Left kidney (tissue), 2 donors: Measurements from ENCODE around the gene TAS1R2. TPM values are rescaled to one million over a fixed set of nuclear protein-coding genes. Genes with fewer than 3 reads are reported as not detected.
"Not testable (repeated sequence)": the region's sequence is repeated elsewhere in the genome, so short reads cannot be mapped to it uniquely, and the experiment has no call there.

ENCODE experiments used
- DNase-seq: peaks from one replicate; pipeline ENCODE4 v3.0.0-alpha.2; 2013
- polyA plus RNA-seq: library from polyadenylated mRNA; unstranded; fragments of 120-200 nt; gene quantifications from one replicate; pipeline ENCODE4 v1.2.1, GENCODE V29; 2013; ENCODE audit not compliant: insufficient read length

Gene TAS1R2
- polyA plus RNA-seq, 1 donor: not detected

DNA sequence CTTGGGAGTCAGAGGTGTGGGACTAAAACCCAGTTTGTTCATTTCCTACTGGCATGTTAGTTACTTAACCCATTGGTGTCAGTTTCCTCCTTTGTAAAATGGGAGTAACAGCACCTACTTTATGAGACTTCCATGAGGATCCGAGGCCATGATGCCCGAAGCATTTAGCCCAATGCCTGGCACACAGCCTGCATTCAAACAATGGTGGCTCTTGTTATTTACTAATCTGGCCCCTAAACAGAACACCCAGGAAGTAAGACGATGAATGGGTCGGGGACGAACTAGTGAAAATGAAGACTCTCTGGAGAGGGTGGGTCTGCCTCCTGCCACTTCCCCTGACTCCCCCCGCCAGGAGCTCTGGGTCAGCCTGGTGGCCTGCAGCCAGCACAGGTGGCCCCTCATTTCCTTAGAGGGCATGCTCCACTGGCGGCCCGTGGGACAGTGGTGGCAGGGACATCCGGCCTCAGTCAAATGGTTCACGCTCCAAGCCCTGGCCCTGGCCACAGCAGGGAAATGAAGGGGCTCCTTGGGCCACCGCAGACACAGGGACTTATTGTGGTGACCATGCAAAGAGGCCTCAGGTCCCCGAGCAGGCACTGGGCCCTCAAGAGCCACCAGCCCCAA is 9.5 kb upstream of the TAS1R2 start:
- DNase-seq: no peak

DNA sequence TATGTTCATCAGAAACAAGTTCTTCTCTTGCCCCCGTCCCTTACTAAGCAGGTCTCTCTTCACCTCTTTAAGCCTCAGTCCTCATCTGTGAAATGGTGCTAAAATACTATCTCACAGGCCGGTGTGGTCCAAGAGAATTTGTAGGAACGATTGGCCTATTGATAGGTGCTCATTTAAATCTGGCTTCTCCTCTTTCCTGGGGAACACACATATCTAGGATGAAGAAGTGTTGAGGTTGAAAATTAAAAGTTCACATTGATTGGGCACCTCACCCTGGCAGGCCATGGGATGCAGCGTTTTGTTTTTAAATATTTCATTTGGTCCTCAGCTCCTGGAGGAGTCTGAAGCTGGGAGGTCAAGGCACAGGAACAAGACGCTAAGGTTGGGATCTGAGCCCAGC is 8.9 kb upstream of the TAS1R2 start:
- no peak for DNase-seq

DNA sequence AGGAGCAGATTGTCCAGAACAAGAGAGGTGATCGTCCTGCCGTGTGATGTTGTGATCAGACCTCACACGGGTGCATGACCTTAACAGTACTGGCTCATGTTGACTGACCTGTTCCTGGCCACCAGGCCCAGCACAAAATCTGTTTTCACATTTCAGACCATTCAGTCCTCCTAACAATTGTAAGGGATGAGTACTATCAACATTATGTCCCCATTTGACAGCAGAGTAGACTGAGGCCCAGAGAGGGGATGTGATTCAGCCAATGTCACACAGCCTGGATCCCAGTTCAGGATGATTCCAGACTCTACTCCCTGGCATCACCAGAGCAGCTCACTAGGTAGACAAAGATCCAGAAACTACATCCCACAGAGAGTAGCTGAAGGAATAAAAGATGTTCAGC is 7.4 kb upstream of the TAS1R2 start:
- DNase-seq: no peak

DNA sequence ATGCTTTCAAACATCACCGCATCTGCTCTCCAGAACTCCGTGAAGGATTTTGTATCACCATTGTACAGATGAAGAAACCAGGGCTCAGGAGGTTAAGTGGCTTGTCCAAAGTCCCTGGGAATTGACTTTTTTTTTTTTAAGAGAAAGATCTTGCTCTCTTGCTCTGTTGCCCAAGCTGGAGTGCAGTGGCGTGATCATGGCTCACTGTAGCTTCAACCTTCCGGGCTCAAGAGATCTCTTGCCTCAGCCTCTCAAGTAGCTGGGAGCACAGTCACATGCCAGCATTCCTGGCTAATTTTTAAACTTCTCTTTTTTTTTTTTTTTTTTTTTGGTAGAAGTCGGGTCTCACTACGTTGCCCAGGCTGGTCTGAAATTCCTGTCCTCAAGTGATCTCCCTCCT is 6.9 kb upstream of the TAS1R2 start:
- no peak for DNase-seq

DNA sequence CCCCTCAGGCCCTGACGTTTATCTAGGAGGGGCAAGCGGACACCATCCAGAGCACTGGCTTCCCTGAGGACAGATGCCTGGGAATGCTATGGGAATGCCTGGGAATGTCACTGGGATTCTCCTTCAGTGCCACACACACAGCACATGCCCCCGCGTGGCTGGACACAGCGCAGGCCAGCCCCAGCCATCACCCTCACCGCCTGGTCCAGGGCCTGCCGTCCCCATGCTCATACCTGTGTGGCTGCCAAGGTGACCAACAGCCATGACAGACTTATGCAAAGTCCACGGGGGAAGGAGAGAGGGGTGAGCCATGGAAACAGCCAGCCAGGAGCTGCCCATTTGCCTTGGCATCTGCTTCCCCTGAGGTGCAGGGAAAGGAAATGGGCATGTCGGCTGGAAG is 5.7 kb upstream of the TAS1R2 start:
- DNase-seq: no peak

DNA sequence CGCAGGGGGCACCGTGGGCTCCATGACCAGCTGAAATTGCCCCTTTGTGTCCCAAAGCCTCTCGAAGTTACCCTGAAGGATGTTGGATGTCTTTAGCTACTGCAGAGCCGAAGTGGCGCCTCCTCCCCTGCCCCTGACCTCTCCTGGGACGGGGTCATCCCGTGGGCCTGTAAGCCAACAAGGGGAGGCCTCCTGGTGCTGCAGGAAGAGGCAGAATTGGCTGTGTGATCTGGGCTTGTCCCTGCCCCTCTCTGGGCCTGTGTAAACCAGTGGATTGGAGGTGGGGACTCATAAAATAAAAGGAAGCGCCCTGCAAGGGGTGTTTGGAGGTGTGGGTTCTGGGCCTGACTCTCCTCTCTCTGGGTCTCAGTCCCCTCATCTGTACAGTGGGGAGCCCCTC is 2.1 kb upstream of the TAS1R2 start:
- no peak for DNase-seq

DNA sequence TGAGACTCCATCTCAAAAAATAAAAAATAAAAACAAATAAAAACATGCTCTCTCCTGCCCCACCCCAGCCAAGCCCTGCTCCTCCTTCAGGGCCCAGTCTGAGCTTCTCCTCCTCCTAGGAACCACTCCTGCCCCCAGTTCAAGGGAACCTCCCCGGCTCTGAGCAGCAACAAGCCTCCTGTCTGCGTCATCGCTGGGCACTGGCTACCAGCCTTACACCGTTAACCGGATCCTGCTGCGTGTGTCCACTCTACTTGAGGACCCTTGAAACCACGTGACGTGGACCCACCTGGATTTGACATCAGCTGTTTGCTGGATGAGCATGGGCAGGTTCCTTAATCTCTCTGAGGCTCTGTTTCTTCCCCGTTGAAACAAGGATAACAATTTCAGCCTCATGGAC is 1.6 kb upstream of the TAS1R2 start:
- DNase-seq: no peak

DNA sequence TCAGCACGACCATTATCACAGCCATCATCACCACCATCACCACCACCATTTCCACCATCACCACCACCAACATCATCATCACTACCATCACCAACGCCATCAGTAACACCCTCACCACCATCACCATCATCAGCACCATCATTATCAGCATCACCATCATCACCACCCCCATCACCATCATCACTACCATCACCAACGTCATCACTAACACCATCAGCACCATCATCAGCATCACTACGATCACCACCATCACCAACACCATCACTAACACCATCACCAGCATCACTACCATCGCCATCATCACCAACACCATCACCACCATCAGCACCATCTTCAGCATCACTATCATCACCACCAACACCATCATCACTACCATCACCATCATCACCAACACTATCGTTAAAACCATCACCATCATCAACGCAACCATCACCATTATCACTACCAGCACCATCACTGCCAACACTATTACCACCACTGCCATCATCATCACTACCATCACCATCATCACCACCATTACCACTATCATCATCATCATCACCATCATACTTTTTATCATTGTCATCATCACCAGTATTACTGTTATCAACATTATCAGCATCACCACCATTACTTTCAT is 1.3 kb downstream of the TAS1R2 start:
- DNase-seq: no peak

DNA sequence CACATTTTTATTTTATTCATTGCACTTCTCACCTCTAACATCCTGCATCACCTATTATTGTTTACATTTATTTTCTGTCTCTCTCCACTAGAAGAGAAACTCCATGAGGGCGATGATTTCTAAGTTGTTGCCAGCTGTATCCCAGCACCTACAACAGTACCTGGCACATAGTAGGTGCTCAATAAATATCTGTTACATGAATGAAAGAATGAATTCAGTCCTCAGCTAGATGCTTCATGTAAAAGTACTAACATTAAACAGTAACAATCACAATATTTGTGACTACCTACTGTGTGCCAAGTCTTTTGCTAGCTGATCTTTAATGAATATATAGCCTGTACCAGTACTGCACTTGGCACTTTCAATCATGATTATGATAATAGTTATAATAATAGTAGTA is 3.0 kb downstream of the TAS1R2 start:
- DNase-seq: no peak

DNA sequence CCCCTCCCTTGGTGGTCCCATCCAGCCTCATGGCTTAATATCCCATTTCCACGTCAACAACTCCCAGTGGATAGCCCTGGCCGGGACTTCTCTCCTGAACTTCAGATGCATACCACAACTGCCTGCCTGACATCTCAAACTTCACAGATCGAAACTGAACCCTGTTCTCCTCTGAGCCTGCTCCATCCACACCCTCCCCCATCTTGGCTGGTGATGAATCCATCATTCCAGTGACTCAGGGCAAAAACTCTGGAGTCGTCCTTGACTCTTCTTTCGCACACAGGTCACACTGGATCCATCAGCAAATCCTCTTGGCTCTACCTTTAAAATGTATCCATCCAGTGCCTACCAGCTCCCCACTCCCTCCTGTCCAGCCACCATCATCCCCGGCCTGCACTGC is 3.9 kb downstream of the TAS1R2 start:
- no peak for DNase-seq

DNA sequence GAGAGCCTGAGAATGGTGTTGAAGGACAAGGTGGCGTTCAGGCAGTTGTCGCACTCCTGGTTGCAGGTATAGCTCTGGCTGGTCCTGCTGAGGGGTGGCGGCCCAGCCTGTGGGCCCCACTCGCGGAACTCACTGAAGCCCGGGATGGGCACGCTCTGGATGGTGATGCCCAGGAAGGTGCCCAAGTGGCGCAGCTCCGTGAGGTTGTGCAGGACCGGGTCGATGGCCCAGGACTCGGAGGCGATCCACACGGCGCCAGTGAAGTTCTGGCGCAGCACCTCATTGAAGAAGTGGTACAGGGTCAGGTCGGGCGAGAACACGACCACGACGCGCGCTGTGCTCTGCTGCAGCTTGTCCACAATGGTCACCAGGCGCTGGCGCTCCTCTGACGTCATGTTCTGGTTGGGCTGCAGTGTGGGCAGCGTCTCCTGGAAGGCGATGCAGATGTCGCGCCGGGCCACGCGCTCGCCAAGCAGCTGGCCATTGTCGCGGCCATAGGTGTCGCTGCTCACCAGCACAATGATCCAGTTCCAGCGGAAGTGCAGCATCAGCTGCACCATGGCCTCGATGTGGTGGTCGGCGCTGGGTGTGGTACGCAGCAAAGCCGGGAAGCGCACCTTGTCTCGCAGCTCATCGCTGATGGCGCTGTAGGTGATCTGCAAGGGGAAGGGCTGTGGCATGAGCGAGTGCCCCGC is 5.0 kb downstream of the TAS1R2 start:
- no peak for DNase-seq

DNA sequence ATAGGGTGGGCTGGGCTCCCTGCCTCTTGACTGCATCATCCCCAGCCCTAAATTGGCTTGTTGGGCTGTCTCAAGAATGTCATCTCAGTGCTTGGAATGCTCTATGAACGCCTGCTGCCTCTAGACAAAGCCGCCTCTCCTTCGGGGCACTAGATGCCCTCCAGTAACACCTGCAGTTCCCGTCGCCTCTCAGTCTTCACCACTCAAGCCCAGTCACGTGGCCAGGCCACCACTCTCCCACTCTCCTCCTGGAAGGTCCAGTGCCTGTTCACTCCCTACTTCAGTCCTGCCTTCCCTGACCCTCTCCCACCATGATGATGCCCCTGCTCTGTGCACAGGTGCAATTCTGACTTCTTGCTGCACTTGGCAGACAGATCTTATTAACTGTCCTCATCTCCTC is 7.0 kb downstream of the TAS1R2 start:
- no peak for DNase-seq

DNA sequence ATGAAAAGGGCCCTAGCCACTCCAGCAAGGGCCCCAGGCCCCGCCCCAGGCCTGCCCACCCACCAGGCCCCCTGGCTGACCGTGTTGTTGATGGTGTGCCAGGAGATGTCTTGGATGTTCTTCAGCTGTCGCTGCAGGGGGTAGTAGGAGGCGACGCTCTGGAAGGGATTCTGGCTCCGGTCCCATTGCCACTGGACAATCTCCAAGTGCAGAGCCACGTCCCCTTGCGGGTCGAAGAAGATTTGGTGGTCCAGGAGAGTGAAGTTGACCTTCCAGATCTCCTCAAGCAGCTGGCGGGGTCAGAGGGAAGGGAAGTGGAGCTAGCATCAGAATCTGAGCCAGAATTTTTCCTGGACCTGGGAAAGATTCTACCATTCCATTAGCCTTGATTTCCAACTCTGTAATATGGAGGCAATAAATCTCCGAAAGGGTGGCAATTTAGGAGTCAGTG is 10.2 kb downstream of the TAS1R2 start:
- peak; percentile 43 for DNase-seq

DNA sequence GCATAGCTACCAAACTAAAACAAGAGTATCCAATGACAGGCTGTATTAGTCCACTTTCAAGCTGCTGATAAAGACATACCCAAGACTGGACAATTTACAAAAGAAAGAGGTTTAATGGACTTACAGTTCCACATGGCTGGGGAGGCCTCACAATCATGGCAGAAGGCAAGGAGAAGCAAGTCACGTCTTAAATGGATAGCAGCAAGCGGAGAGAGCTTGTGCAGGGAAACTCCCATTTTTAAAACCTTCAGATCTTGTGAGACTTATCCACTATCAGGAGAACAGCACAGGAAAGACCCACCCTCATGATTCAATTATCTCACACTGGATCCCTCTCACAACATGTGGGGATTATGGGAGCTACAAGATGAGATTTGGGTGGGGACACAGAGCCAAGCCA is 11.7 kb downstream of the TAS1R2 start:
- not testable (repeated sequence) for DNase-seq

DNA sequence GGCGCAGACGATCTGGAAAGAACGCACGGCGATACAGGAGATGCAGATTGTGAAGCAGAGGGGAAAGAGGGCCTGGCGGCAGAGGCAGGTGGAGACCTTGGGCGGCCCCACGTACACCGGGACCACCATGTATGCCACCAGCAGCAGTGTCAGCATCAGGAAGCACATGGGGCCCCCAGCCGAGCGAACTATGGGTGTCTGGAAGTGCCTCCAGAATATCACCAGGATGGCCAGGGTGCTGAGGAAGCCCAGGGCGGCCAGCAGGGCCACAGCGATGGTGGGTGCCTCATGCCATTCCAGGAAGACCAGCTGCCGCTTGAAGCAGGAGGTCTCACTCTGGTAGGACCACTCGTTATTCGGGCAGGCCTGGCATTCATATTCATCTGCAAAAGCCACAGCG is 19.3 kb downstream of the TAS1R2 start:
- no peak for DNase-seq

DNA sequence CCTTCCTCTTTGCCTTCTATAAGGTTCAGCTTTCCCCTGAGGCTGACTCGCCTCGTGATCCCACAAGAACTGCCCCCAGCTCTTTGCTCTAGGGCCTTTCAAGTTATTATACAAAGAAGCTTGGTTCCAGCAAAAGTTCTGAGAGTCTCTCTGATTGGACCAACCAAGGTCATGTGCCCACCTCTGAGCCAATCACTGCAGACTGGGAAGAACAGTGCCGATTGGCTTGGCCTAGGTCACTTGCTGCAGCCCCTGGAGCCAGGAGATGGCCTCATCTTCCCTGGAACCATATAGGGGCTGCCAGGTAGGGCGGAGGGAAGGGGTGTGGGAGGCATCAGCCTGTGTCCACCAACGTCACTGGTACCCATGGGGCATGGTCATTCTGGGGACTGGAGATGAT is 22.8 kb downstream of the TAS1R2 start:
- no peak for DNase-seq

DNA sequence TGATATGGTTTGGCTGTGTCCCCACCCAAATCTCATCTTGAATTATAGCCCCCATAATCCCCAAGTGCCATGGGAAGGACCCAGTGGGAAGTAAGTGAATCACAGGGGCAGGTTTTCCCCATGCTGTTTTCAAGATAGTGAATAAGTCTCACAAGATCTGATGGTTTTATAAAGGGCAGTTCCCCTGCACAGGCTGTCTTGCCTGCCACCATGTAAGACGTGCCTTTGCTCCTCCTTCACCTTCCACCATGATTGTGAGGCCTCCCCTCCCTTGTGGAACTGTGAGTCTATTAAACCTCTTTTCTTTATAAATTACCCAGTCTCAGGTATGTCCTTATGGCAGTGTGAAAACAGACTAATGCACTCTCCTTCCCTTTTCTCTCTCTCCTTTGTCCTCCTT is 27.1 kb downstream of the TAS1R2 start:
- DNase-seq: not testable (repeated sequence)

DNA sequence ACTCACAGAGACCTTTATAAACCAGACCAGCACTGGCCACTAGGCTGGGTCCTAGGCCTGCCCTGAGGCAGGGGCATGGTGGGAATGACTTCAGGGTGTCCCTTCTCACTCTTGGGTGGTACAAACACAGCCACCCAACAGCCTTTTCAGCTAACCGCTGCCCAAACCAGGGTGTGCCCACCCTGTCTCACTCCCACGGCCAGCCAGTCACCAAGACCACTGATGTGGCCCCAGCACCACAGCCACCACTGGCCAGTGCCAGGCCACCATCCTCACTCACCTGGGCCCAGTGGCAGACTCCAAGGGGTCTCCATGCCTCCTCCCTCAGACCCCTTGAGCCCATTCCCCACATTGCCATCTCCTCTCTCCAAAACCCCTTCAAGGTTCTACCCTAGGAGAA is 27.8 kb downstream of the TAS1R2 start:
- no peak for DNase-seq

DNA sequence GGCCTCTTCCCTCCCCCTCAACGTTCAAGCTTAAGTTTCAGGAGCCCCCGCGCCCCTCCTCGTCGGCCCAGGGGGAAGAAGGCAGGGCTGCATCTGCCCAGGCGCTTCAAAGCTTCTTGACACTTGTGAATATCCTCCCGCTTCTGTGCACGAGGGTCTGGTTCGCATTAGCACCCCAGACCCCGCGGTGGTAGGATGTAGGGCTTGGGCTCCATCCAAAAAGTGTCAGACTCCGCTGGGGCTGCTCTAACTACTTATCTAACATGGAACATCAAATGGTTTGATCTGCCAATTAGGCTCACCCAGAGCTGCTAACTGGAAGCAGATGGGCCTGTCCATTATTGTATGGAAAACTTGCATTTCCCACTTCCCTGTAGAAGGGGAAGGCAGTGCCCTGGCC is 28.9 kb downstream of the TAS1R2 start:
- no peak for DNase-seq

DNA sequence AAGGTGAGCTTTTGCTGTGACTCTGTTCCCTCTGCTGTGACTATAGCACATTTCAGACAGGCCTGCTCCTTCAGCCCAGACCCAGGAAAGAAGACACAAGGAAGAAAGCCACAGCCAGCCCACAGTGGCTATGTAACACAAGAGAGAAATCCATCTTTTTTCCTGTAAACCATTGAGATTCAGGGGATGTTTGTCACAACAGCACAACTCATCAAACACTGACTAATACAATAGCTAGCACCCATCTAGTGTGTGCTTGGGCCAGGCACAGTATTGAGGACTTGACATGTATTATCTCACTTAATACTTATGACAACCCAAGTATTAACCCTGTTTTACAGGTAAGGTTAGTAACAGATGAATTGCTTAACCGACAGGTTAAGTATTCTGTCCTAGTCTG is 29.8 kb downstream of the TAS1R2 start:
- DNase-seq: no peak

DNA sequence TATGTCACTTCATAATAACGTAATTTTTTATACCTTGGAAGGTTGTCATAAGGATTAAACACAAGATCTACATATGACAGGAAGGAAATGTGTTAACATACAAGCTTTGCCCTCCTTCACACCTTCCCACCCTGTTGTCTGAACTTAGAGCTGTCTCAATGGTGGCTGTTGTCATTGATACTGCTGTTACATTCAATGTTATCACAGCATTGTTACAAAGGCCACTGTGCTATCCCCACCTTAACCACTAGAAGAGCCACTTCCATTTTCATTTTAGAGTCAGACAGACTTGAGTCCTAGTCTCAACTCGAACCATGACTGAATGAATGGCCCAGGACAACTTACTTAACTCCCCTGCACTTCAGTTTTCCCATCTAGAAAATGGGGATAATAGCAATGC is 31.2 kb downstream of the TAS1R2 start:
- no peak for DNase-seq

DNA sequence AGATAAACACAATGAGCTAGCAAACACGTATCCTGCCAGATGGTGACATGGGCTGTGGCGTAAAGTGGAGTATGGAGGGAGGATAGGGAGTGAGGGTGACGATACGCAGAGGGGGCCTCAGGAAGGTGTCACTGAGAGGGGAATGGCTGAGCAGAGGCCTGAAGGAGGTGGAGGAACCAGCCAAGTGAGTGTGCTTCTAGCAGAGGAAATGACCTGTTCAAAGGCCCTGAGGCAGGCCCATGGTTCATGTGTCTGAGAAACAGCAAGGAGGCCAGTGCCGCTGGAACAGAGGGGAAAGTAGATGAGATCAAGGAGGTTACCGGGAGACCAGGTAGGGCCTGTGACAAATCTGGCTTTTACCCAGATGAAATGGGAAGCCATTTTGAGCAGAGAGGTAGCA is 36.0 kb downstream of the TAS1R2 start:
- DNase-seq: no peak

DNA sequence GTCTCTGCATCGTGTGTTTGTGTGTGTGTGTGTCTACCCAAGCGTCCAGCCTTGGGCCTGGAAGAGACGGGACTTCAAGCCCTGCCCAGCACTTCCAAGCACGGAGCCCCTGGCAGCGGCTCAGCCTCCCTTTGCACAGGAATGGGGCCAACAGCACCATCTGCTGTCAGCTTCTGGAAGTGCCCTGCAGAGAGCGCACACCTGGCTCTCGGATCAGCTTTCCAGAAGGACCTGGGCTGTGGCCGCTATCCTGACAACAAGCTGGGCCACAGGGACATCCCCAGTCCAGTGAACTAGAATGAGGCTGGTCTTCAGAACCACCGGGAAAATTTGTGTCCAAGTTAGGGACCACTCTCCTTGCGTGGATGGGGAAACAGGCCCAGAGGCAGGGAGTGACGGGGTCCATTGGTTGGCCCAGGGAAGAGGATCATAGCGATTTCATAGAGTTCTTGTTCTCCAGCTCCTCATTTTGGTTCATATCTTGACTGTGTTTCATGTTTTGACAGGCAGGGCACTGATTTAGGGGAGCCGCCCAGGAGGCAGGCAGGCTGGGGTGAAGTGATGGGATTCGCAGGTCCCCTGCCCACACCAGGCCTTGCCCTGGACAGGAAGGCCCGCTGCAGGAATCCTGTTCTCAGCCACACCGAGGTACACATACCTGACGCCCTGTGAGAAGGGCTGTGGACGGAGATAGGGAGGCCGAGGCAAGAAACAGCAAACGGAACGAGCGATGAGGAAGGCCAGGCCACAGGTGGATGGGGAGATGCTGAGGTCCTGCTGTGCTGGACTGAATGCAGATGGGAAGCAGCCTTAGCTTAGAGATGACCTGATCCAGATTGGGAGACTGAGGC is 38.4 kb downstream of the TAS1R2 start:
- peak; percentile 82 for DNase-seq
